Measurements from ENCODE around the gene ANAPC7. TPM values are rescaled to one million over a fixed set of nuclear protein-coding genes. Genes with fewer than 3 reads are reported as not detected.

ANAPC7 gene
- total RNA-seq, 1 experiment from 2014 or later: 144 TPM

DNA sequence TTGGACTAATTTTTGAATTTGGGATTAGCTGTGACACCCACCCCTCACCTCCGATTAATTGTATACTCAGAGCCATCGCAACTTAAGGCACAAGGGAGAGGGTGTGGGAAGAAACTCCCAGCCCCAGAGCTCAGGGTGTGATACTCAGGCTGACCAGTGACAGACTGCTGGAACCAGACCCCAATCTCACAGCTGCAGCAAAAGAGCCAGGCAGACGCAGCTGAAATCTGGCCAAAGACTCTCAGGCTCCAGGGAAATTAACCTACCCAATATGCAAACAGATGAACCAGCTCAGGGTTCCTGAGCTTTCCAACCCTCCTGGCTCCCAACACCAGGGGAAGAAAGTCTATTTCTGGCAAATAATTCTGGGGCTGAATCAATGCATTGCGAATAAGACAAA is 30.5 kb downstream of the ANAPC7 start:
- POLR2A ChIA-PET (ENCODE audit: low non-redundant PET): no interaction called here
- peak overlapping the region; percentile 12 for H3K27ac ChIP-seq (ENCODE audit: low read depth, low read length, poor library complexity, severe bottlenecking)
- no peaks in the 10 kb centered on the region for H3K27me3 ChIP-seq (replicated peaks; ENCODE audit: insufficient read depth, low read depth, low read length, poor library complexity)
- H3K4me1 ChIP-seq (ENCODE audit: insufficient read depth, low read length, poor library complexity, severe bottlenecking): peaks cover 13% of the 10 kb centered on the region
- CTCF ChIA-PET: interaction anchor here (0.6 kb wide), 1 partner anchor 445 kb away, joined by 4 read pairs; no protein-coding TSS in a partner anchor
- H3K36me3 ChIP-seq (ENCODE audit: insufficient read depth, low read length, poor library complexity, severe bottlenecking): peaks cover 70% of the 10 kb centered on the region
- intact Hi-C loops (cut with micrococcal nuclease; ENCODE audit: unreplicated experiment): no loop called here
- no TSS peak for BruUV-seq (replicated peaks)
- DNase-seq (ENCODE audit: low spot score): no peak
- TF ChIP-seq EZH2 (IDR thresholded peaks at IDR 0.05; ENCODE audit: borderline replicate concordance, low read depth, low read length, poor library complexity, severe bottlenecking): no peak
- no peak for TF ChIP-seq CTCF (conservative IDR thresholded peaks at IDR 0.05; ENCODE audit: low read depth, low read length)
- H3K9me3 ChIP-seq (ENCODE audit: low read depth, low read length, poor library complexity, severe bottlenecking): no peaks in the 10 kb centered on the region
- no peak overlapping the region for H3K4me3 ChIP-seq (ENCODE audit: low read depth, low read length, poor library complexity, severe bottlenecking)

- no peak overlapping the region for H3K4me3 ChIP-seq (ENCODE audit: low read depth, low read length, poor library complexity, severe bottlenecking)
- BruUV-seq (replicated peaks): no TSS peak
- H3K9me3 ChIP-seq (ENCODE audit: low read depth, low read length, poor library complexity, severe bottlenecking): no peaks in the 10 kb centered on the region
- no peak for DNase-seq (ENCODE audit: low spot score)
- TF ChIP-seq CTCF (conservative IDR thresholded peaks at IDR 0.05; ENCODE audit: low read depth, low read length): no peak
- TF ChIP-seq EZH2 (IDR thresholded peaks at IDR 0.05; ENCODE audit: borderline replicate concordance, low read depth, low read length, poor library complexity, severe bottlenecking): no peak
- H3K4me1 ChIP-seq (ENCODE audit: insufficient read depth, low read length, poor library complexity, severe bottlenecking): peaks cover 13% of the 10 kb centered on the region
- no peaks in the 10 kb centered on the region for H3K27me3 ChIP-seq (replicated peaks; ENCODE audit: insufficient read depth, low read depth, low read length, poor library complexity)
- intact Hi-C loops (cut with micrococcal nuclease; ENCODE audit: unreplicated experiment): no loop called here
- peaks cover 60% of the 10 kb centered on the region for H3K36me3 ChIP-seq (ENCODE audit: insufficient read depth, low read length, poor library complexity, severe bottlenecking)
- H3K27ac ChIP-seq (ENCODE audit: low read depth, low read length, poor library complexity, severe bottlenecking): peak overlapping the region; percentile 74
- CTCF ChIA-PET: no interaction called here
- POLR2A ChIA-PET (ENCODE audit: low non-redundant PET): interaction anchor here (0.6 kb wide), 2 partner anchors 42 to 472 kb away, joined by 3 to 7 read pairs; no protein-coding TSS in a partner anchor
Observed at GRCh38 chr12:110372056-110372425, 31.5 kb downstream of the ANAPC7 start.

DNA sequence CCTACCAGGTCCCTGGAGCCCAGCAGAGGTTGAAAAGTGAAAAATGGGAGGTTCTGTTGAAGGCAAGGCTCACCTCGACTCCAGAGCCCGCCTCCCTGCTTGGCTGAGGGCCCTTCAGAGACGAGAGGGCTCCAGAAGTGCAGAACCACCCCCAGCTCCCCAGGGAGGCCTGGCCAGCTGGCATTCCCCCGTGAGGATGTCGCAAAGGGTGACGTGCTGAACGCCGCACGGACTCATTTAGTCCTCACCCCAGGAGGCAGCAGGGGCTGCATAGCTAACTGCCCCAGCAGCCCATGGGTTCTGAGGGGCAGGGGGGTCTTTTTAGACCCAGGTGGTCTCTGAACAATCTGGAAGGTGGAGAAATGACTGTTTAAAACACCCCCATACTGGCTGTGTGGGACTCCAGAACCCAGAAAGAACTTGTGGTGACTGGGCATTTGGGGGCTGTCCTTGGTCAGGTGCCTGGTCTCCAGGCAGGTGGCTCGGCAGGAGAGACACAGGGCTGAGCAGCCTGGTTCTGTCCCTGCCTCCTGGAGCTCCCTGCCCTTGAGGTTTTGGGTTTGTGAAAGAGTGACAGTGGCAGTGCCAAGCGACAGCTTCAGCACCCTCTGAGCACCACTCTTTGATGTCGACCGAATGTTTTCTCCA is 32.0 kb downstream of the ANAPC7 start:
- peaks cover 57% of the 10 kb centered on the region for H3K36me3 ChIP-seq (ENCODE audit: insufficient read depth, low read length, poor library complexity, severe bottlenecking)
- TF ChIP-seq CTCF (conservative IDR thresholded peaks at IDR 0.05; ENCODE audit: low read depth, low read length) (no peak), EZH2 (IDR thresholded peaks at IDR 0.05; ENCODE audit: borderline replicate concordance, low read depth, low read length, poor library complexity, severe bottlenecking) (no peak)
- POLR2A ChIA-PET (ENCODE audit: low non-redundant PET): interaction anchor here (0.6 kb wide), 3 partner anchors 41 to 471 kb away, joined by 3 to 12 read pairs (median 7); no protein-coding TSS in a partner anchor
- peaks cover 13% of the 10 kb centered on the region for H3K4me1 ChIP-seq (ENCODE audit: insufficient read depth, low read length, poor library complexity, severe bottlenecking)
- CTCF ChIA-PET: no interaction called here
- no peak overlapping the region for H3K4me3 ChIP-seq (ENCODE audit: low read depth, low read length, poor library complexity, severe bottlenecking)
- no peaks in the 10 kb centered on the region for H3K27me3 ChIP-seq (replicated peaks; ENCODE audit: insufficient read depth, low read depth, low read length, poor library complexity)
- no peaks in the 10 kb centered on the region for H3K9me3 ChIP-seq (ENCODE audit: low read depth, low read length, poor library complexity, severe bottlenecking)
- peak; percentile 70 for DNase-seq (ENCODE audit: low spot score)
- H3K27ac ChIP-seq (ENCODE audit: low read depth, low read length, poor library complexity, severe bottlenecking): peak overlapping the region; percentile 74
- intact Hi-C loops (cut with micrococcal nuclease; ENCODE audit: unreplicated experiment): no loop called here
- BruUV-seq (replicated peaks): no TSS peak
